HG03135 (cell line): Measurements from ENCODE around the gene SYTL3.
"Not testable (repeated sequence)": the region's sequence is repeated elsewhere in the genome, so short reads cannot be mapped to it uniquely, and the experiment has no call there.

Source experiments
- ATAC-seq: cut with Tn5 transposase; IDR thresholded peaks from one replicate; pipeline ENCODE4 v1.9.1; 2021; ENCODE audit warnings: mild to moderate bottlenecking, moderate library complexity; ENCODE audit not compliant: unreplicated experiment

SYTL3 gene

DNA sequence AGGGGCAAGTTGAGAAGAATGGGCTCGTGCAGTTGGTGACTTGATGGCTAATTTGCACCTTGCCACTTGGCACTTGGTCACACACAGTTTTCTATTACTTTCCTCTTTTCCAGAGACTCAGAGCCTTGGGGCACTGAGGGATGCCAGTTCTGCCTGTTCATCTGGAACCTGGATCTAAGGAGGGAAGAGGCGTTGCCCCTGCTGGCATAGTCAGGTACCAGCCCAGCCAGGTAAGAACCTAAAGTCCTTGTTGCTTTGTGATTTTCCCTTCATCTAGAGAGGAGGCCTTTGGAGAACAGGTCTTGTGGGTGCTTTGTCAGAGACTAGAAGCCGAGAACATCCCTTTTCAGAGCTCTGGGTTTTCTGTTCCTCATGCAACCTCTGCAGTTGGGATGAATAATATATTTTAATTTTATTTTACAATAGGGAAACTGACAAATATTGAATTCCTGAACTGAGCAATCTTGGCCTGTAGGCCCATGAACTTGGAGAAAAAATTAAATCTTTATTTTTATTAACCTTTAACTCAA, 11.4 kb downstream of the SYTL3 start:
- no peak for ATAC-seq

GRCh38 chr6:158662607-158662953, 12.7 kb downstream of the SYTL3 start:
- no peak for ATAC-seq

DNA sequence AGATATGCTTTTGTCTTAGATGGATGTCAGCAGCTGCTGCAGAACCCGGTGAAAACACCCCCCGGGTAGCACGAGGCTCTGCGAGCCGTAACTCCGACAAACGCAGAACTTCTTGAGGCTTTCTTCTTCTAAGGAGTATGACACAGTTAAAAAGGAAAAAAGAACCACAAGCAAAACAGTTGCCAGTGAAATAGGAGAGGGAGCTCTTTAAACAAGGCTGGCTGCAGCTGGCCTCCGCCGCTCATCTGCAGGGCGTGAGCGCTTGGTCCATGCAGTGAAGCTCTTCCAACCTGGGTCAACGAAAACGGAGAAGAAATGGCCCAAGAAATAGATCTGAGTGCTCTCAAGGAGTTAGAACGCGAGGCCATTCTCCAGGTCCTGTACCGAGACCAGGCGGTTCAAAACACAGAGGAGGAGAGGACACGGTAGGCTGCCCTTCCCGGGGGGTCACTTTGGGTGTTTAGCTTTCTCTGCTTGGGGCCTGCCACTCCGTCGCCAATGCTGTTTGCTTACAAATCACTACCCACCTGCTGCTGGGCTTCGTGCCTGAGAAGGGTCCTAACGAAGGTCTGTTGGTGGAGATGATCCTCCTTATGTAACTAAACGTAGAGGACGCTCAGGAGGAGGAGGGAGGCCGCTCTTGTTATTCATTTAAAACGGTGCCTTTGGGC, 13.2 kb downstream of the SYTL3 start:
- ATAC-seq, result no peak

- no peak for ATAC-seq
Measured at GRCh38 chr6:158663625-158664165, 13.8 kb downstream of the SYTL3 start.

DNA sequence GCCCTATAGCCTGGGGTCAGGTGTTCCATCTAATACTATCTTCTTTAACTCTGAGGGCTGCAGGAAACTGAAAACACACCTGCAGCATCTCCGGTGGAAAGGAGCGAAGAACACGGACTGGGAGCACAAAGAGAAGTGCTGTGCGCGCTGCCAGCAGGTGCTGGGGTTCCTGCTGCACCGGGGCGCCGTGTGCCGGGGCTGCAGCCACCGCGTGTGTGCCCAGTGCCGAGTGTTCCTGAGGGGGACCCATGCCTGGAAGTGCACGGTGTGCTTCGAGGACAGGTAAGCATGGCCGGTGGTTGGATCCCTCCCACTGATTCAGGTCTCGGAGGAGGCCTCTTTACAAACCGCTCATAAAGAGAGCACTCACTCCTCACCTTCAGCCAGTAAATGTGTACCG, 15.5 kb downstream of the SYTL3 start:
- no peak for ATAC-seq

- ATAC-seq, result no peak
Measured at GRCh38 chr6:158666628-158667359, 16.9 kb downstream of the SYTL3 start.

GRCh38 chr6:158667360-158667981, 17.6 kb downstream of the SYTL3 start:
- no peak for ATAC-seq

DNA sequence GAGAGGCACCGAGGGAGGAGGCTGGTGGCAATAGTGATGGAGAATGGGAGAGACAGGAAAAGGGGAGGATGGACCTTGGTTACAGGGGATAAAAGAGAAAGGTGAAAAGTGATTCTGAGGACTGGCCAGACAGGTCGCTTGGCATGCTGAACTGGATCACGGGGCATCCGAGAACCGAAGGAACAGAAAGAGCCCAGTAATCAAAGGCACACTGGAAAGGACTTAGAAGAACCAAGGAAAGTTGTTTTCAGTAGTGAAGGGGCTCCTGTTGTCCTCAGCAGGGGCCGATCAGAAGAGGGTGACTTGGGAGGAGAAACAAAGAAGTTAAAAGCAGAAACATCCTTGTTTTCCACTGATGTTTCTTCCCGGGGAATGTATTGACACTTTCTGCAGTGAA, 18.9 kb downstream of the SYTL3 start:
- ATAC-seq, result no peak

DNA sequence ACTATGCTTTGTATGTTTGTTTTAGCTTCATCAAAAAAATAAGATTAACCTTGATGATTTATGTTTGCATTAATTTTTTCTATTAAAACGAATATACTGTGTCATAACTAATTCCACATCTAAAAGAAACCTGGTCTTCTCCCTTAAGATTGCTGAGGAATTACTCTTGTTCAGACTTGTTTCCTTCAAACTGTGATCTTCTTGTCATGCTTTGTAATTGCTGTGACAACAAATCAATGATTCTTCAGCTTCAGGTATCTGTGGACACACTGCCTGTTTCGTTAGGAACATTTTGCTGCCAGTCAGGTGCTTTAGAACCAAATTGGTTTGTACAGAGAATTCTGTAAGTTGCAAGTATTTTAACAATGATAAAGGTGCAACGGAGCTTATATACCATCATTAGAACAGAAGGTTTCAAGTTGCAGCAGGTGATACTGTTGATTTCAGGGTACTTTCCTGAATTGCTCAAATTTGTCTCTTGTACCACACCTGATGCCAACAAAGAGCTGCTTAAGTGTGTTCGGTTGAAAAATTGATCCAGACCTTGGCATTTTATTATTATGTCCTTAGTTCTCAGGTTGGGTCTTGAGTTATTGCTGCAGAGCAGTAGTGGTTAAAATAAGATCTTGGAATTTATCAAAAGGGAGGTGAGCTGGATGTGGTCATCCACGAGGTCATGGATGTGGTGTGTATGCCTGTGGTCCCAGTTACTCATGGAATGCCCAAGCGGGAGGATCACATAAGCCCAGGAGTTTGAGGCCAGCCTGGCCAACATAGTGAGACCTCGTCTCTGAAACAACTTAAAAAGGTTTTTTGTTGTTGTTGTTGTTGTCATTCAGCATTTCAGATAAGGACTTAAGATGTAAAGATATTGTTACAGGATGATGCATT, 19.5 kb downstream of the SYTL3 start:
- no peak for ATAC-seq

GRCh38 chr6:158672119-158672518, 22.3 kb downstream of the SYTL3 start:
- not testable (repeated sequence) for ATAC-seq

DNA sequence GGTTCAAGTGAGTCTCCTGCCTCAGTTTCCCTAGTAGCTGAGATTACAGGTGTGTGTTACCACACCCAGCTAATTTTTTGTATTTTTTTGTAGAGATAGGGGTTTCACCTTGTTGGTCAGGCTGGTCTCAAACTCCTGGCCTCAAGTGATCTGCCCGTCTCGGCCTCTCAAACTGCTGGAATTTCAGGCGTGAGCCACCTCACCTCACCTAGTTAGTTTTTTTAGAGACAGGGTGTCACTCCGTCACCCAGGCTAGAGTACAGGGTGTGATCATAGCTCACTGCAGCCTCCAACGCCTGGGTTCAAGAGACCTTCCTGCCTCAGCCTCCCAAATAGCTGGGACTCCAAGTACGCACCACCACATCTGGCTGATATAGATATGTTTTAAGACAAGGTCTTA, 22.9 kb downstream of the SYTL3 start:
- ATAC-seq, result no peak

DNA sequence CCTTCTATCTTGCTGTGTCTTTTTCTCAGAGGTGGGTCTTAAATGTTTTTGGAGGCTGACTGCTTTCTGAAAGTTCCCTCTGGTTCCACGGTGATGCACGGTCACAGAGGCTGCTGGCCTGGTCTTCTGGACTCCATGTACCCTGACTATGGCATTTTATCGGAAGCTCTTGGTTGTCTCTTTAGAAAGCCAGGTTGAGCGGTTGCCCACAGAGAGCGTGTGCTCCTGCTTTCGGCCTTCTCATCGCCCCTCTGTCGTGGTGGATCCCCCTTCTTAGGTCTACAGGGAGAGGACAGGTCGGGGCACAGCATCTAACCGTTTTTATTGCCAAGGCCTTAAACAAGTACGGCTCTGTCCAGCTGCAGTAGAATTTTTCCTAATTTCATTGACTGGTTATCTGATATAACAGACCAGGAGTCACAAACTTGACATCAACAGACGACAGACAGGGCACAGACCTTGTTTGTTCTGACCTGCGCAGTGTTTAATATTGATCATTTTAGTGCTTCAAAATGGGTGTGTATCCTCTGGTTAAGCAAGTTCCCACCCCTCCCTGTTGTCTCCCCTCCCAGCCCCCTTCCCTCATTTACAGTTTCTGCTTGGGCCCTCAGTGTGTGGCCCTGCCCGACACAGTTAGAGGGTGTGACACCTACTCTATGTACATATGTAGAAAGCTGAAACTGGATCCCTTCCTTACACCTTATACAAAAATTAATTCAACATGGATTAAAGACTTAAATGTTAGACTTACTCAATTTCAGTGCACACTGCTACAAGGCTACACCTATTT, 24.7 kb downstream of the SYTL3 start:
- no peak for ATAC-seq

DNA sequence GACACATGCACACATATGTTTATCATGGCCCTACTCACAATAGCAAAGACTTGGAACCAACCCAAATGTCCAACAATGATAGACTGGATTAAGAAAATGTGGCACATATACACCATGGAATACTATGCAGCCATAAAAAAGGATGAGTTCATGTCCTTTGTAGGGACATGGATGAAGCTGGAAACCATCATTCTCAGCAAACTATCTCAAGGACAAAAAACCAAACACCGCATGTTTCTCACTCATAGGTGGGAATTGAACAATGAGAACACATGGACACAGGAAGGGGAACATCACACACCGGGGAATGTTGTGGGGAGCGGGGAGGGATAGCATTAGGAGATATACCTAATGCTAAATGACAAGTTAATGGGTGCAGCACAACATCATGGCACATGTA, 27.2 kb downstream of the SYTL3 start:
- ATAC-seq, result not testable (repeated sequence)

- no peak for ATAC-seq
Measured at GRCh38 chr6:158677906-158678578, 28.2 kb downstream of the SYTL3 start.

DNA sequence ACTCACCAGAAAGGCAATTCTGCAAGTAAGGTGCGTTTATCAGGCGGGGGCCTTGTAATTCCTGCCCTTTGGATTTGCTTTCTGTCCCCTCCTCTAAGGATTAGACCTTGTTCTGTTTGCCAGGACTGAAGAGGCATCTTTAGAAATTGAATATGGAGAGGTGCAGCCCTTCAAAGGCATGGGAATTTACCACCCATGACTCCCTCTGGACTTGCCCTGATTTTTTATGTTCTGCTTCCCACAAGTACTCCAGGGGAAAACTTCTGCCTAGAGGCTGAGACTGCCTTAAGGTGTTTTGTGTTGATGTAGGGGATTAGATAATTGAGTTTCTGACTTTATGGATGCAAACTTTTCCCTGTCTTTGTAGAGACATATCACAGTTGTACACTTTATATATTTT, 30.2 kb downstream of the SYTL3 start:
- no peak for ATAC-seq

DNA sequence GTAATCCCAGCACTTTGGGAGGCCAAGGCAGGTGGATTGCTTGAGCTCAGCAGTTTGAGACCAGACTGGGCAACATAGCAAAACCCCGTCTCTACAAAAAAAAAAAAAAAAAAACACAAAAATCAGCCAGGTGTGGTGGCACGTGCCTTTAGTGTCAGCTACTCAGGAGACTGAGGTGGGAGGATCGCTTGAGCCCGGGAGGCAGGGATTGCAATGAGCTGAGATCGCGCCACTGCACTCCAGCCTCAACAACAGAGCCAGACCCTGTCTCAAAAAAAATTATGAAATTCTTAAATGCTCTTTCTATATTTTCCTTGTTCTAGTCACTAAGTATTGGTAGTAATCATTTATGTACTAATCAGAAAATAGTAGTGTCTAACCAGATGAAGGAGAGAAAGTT, 30.6 kb downstream of the SYTL3 start:
- ATAC-seq, result no peak

DNA sequence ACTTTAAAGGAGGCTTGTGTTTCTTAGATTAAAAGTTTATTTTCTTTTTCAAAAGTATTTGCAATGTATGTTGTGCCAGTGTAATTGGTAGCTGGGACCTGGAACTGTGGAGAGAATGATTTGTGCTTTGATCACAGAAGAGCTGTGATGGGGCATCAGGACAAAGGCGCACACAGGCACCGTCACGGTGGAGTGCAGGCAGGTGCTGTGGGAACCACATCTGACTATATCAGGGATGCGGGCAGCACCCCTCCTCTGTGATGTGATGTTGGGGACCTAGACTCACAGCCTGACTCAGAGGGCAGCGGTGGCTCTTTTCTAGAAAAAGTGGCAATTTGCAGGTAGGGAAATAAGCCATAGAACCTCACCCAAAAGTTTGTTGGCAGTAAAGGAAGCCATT, 34.5 kb downstream of the SYTL3 start:
- ATAC-seq, result no peak

DNA sequence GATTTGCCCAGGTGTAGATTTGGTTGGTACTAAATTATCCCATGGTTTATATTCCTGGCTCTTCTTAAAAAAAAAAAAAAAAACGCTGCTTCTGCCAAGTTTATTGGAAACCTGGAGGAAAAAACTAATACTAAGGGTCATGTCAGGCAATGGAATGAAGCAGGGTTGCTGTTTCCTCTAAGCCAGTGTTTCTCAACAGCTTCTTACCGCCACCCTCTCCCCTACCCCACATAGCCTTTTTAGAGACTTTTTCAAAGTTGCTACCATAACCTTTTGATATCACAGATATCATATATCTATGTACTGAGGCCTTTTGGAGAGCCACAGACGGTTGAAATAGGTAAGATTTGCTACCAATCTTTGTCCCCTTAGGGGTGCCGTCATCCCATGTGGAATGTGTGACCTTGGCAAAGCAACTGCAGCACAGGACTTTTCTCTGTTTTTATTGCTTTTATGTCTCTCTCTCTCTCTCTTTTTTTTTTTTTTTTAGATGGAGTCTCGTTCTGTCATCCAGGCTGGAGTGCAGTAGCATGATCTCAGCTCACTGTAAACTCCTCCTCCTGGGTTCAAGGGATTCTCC, 35.0 kb downstream of the SYTL3 start:
- no peak for ATAC-seq

- ATAC-seq, result no peak
Measured at GRCh38 chr6:158686311-158686710, 36.5 kb downstream of the SYTL3 start.
